Measurements from ENCODE around the gene XK. TPM values are rescaled to one million over a fixed set of nuclear protein-coding genes. Genes with fewer than 3 reads are reported as not detected.

XK gene
- total and polyA plus RNA-seq, 9 of the 15 experiments (the other 6 are each of a cell fraction or from before 2014, with no cell fraction given), result 4.0 to 21.6 (median 11.6) TPM

GRCh38 chrX:37690119-37690518 lies 4.5 kb downstream of the XK start:
- H3K79me2 ChIP-seq (ENCODE audit: control insufficient read depth, insufficient read depth, low read length), result peaks cover 67% of the 10 kb centered on the region
- no peak for TF ChIP-seq PTBP1 (IDR thresholded peaks at IDR 0.05; ENCODE audit: low read depth, low read length)
- TF ChIP-seq RCOR1 (IDR thresholded peaks at IDR 0.05; ENCODE audit: borderline replicate concordance in 1 of 2, low read depth in 2 of 2, low read length in 2 of 2), result no peak
- TF ChIP-seq PHF20 (IDR thresholded peaks at IDR 0.05; ENCODE audit: partially characterized antibody), result no peak
- TF ChIP-seq CBFA2T2 (conservative IDR thresholded peaks at IDR 0.05), result 0 out of 2 replicates have a peak, but pooled peaks have one; percentile 7
- TF ChIP-seq TAL1 (IDR thresholded peaks at IDR 0.05), result peak; percentile 27; the same call in 1 of the 2 replicates
- TF ChIP-seq EP300 (IDR thresholded peaks at IDR 0.05; ENCODE audit: low read length), result peak; percentile 7; the same call in 1 of the 2 replicates
- TF ChIP-seq THRB (CRISPR knock-in tag; conservative IDR thresholded peaks at IDR 0.05), result no peak
- TF ChIP-seq CBFA2T3 (IDR thresholded peaks at IDR 0.05), result peak; percentile 48
- TF ChIP-seq TCF3 (CRISPR knock-in tag; IDR thresholded peaks at IDR 0.05), result peak; percentile 55
- TF ChIP-seq ZNF282 (CRISPR knock-in tag; IDR thresholded peaks at IDR 0.05), result no peak
- TF ChIP-seq ARID1B (IDR thresholded peaks at IDR 0.05), result peak; percentile 40; the same call in 1 of the 2 replicates
- TF ChIP-seq TEAD4 (IDR thresholded peaks at IDR 0.05; ENCODE audit: low read length), result peak; percentile 56; the same call in 1 of the 2 replicates
- TF ChIP-seq TEAD4 (CRISPR knock-in tag; IDR thresholded peaks at IDR 0.05; ENCODE audit: borderline replicate concordance), result no peak
- no peaks in the 10 kb centered on the region for H3K9me3 ChIP-seq (replicated peaks; ENCODE audit: control insufficient read depth, insufficient read depth, low read depth, low read length)
- no peaks in the 10 kb centered on the region for H3K9me1 ChIP-seq (ENCODE audit: control insufficient read depth, insufficient read depth, low read length)
- FAIRE-seq, result no peak
- POLR2A ChIA-PET, result no interaction called here
- H3K9ac ChIP-seq (ENCODE audit: insufficient read depth in 1 of 2, low read depth in 2 of 2, low read length in 2 of 2), result 0 out of 4 replicates have a peak overlapping the region, but pooled peaks of 1 of the 2 experiments have one; percentile 33
- H4K20me1 ChIP-seq (replicated peaks; ENCODE audit: control insufficient read depth, insufficient read depth, low read length), result no peaks in the 10 kb centered on the region
- in situ Hi-C loops (cut with MboI) (no loop called here), intact Hi-C loops (cut with micrococcal nuclease) (no loop called here)
- no peak overlapping the region for H2AFZ ChIP-seq (ENCODE audit: low read depth, low read length)
- no peak for ATAC-seq
- H3K4me1 ChIP-seq (replicated peaks in 1 of 2; ENCODE audit: control insufficient read depth in 2 of 2, insufficient read depth in 2 of 2, low read length in 2 of 2), result peaks cover 10 to 18% of the 10 kb centered on the region in 2 experiments; a peak in 4 of 5 replicates
- H3K36me3 ChIP-seq (ENCODE audit: control insufficient read depth, insufficient read depth, low read length), result peaks cover 7% of the 10 kb centered on the region; the same call in 1 of the 3 replicates
- no peaks in the 10 kb centered on the region for H3K27me3 ChIP-seq (ENCODE audit: control insufficient read depth in 2 of 2, insufficient read depth in 2 of 2, low read length in 2 of 2)
- peak overlapping the region; percentile 9; the same call in 1 of the 2 replicates for H3K4me2 ChIP-seq (ENCODE audit: insufficient read depth, low read length)
- BruUV-seq (replicated peaks), result no TSS peak
- CTCF ChIA-PET (ENCODE audit: low intra/inter-chr PET ratio), result no interaction called here
- no peak overlapping the region for H3K4me3 ChIP-seq
- peak overlapping the region; percentile 5; the same call in 1 of the 3 replicates for H3K27ac ChIP-seq (ENCODE audit: extremely low read depth, low read depth, low read length)
- peak in 1 of 4 experiments; percentile 15 for DNase-seq (ENCODE audit: extremely low read depth in 1 of 4, low spot score in 3 of 4)

Data from K562 (cell line).